CD4-positive, alpha-beta T cell (primary cell): ENCODE data around the gene SLC16A9. TPM values are rescaled to one million over a fixed set of nuclear protein-coding genes. Genes with fewer than 3 reads are reported as not detected.

Experiments
- ATAC-seq: fragments of 200-7000 bp; cut with Tn5 transposase; one replicate; pipeline ENCODE4 v1.10.0; 2022; ENCODE audit warnings: mild to moderate bottlenecking; ENCODE audit not compliant: poor library complexity
- CTCF ChIA-PET: fragments of 350-600 bp; sonication (Branson Sonifier 250); formaldehyde crosslinking; loops from one replicate; lab custom pipeline; 2021; ENCODE audit warnings: antibody characterized with exemption, inconsistent platforms; lab: Charles Lee
- POLR2A ChIA-PET: fragments of 350-600 bp; sonication (Branson Sonifier 250); formaldehyde crosslinking; loops from one replicate; lab custom pipeline; 2021; ENCODE audit warnings: antibody characterized with exemption, inconsistent platforms; lab: Charles Lee
- DNase-seq, 14 experiments: peaks; one replicate each; pipeline ENCODE4 v3.0.0-alpha.2; 2013 to 2020; ENCODE audit warnings: mixed read lengths in 2 of 14
- H3K27ac ChIP-seq, 2 donors: one replicate each; pipeline versions ENCODE4 v1.5.1 to v1.7.0; 2013; ENCODE audit warnings: low read length in 2 of 2, low read depth in 1 of 2, mild to moderate bottlenecking in 1 of 2
- H3K27me3 ChIP-seq, 2 experiments: 1 replicate in 1 of 2; 2 replicates in 1 of 2; pipeline versions ENCODE4 v1.6.1 to v1.7.0; 2013; ENCODE audit warnings: low read length in 2 of 2, control low read depth in 1 of 2, mild to moderate bottlenecking in 1 of 2, moderate library complexity in 1 of 2; ENCODE audit not compliant: insufficient read depth in 2 of 2, control insufficient read depth in 1 of 2
- H3K36me3 ChIP-seq: one replicate; pipeline ENCODE4 v1.6.1; 2013; ENCODE audit warnings: low read length, control low read depth; ENCODE audit not compliant: insufficient read depth
- H3K4me1 ChIP-seq: one replicate; pipeline ENCODE4 v1.6.1; 2013; ENCODE audit warnings: low read length, control low read depth; ENCODE audit not compliant: insufficient read depth
- H3K4me3 ChIP-seq: one replicate; pipeline ENCODE4 v1.5.1; 2013; ENCODE audit warnings: mild to moderate bottlenecking, low read length, moderate library complexity
- H3K9me3 ChIP-seq, 2 experiments: 1 replicate in 1 of 2; 2 replicates in 1 of 2; pipeline versions ENCODE4 v1.6.1 to v1.7.0; 2013; ENCODE audit warnings: low read length in 2 of 2, mild to moderate bottlenecking in 2 of 2, control low read depth in 1 of 2, moderate library complexity in 1 of 2; ENCODE audit not compliant: control insufficient read depth in 1 of 2, insufficient read depth in 1 of 2
- H3K27ac Mint-ChIP-seq: one replicate; pipeline ENCODE4 v1.8.0; 2020; ENCODE audit warnings: mixed read lengths
- H3K27me3 Mint-ChIP-seq: one replicate; pipeline ENCODE4 v1.8.0; 2021; ENCODE audit warnings: mixed read lengths
- H3K36me3 Mint-ChIP-seq: one replicate; pipeline ENCODE4 v1.8.0; 2021; ENCODE audit warnings: low read depth, mixed read lengths
- H3K4me1 Mint-ChIP-seq: one replicate; pipeline ENCODE4 v1.8.0; 2021; ENCODE audit warnings: low read depth, mixed read lengths
- H3K4me3 Mint-ChIP-seq: one replicate; pipeline ENCODE4 v1.8.0; 2020; ENCODE audit warnings: mild to moderate bottlenecking, mixed read lengths
- H3K9me3 Mint-ChIP-seq: one replicate; pipeline ENCODE4 v1.8.0; 2020; ENCODE audit warnings: mixed read lengths
- intact Hi-C, 2 experiments: fragments of 100-400 bp; cut with DNase I in 1 of 2; cut with micrococcal nuclease in 1 of 2; formaldehyde crosslinking; loops; one replicate each; pipeline versions ENCODE4 v1.15.1 to v1.9.0; 2023 to 2025; cut with DNase I, micrococcal nuclease
- total RNA-seq, 174 experiments: library from RNA in 2 of 174; stranded (reverse) in 2 of 174; gene quantifications; one replicate each; pipeline ENCODE4 v1.2.3 and lab custom pipeline; 2021 to 2026
- TF ChIP-seq, protein P1 (sequence below): fragments of 200-600 bp; IDR thresholded peaks from one replicate; pipeline ENCODE4 v1.8.0; 2022; ENCODE audit warnings: antibody characterized with exemption, mild to moderate bottlenecking

SLC16A9 gene
- total RNA-seq, 2 experiments from 2014 or later: not detected

GRCh38 chr10:59724098-59724938 is 14.7 kb upstream of the SLC16A9 start:
- Histone ChIP-seq H3K27ac (no peak overlapping the region), H3K27me3 (no peaks in the 10 kb centered on the region), H3K4me1 (no peaks in the 10 kb centered on the region), H3K36me3 (no peaks in the 10 kb centered on the region), H3K4me3 (no peak overlapping the region), H3K9me3 (no peaks in the 10 kb centered on the region)
- Mint-ChIP-seq H3K9me3 (peaks cover 3% of the 10 kb centered on the region), H3K27ac (no peak overlapping the region), H3K4me3 (no peak overlapping the region), H3K4me1 (no peaks in the 10 kb centered on the region), H3K36me3 (no peaks in the 10 kb centered on the region), H3K27me3 (peaks cover 14% of the 10 kb centered on the region)
- intact Hi-C loops: no loop called here
- POLR2A ChIA-PET: no interaction called here
- ATAC-seq (no peak), DNase-seq (no peak)
- CTCF ChIA-PET: no interaction called here
- TF ChIP-seq, protein P1, sequence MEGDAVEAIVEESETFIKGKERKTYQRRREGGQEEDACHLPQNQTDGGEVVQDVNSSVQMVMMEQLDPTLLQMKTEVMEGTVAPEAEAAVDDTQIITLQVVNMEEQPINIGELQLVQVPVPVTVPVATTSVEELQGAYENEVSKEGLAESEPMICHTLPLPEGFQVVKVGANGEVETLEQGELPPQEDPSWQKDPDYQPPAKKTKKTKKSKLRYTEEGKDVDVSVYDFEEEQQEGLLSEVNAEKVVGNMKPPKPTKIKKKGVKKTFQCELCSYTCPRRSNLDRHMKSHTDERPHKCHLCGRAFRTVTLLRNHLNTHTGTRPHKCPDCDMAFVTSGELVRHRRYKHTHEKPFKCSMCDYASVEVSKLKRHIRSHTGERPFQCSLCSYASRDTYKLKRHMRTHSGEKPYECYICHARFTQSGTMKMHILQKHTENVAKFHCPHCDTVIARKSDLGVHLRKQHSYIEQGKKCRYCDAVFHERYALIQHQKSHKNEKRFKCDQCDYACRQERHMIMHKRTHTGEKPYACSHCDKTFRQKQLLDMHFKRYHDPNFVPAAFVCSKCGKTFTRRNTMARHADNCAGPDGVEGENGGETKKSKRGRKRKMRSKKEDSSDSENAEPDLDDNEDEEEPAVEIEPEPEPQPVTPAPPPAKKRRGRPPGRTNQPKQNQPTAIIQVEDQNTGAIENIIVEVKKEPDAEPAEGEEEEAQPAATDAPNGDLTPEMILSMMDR: no peak

- Histone ChIP-seq H3K36me3 (no peaks in the 10 kb centered on the region), H3K9me3 (no peaks in the 10 kb centered on the region), H3K4me3 (no peak overlapping the region), H3K27ac (no peak overlapping the region), H3K27me3 (no peaks in the 10 kb centered on the region), H3K4me1 (no peaks in the 10 kb centered on the region)
- intact Hi-C loops: no loop called here
- DNase-seq (no peak), ATAC-seq (no peak)
- Mint-ChIP-seq H3K36me3 (no peaks in the 10 kb centered on the region), H3K9me3 (peaks cover 3% of the 10 kb centered on the region), H3K27ac (no peak overlapping the region), H3K27me3 (peaks cover 22% of the 10 kb centered on the region), H3K4me1 (no peaks in the 10 kb centered on the region), H3K4me3 (no peak overlapping the region)
- CTCF ChIA-PET: no interaction called here
- POLR2A ChIA-PET: no interaction called here
- TF ChIP-seq, protein P1: no peak
These were observed 10.7 kb upstream of the SLC16A9 start for GRCh38 chr10:59720377-59720776.

DNA sequence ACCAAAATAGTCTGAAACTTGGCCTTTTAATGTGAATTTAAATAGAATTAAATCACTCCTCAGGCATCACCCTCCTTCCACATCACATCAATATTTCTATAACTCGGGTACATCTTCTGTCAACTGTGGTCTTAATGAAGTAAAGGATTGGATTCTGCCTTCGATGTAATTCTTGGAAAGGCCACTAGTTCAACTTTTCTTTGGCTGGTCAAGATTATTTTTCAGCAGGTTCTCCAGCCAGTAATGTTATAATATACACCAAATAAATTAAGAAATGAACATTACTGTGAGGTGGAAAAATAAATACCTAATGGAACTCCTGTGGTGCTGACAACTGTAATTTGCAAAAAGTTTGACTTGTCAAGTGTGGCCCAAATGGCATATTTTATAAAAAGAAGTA is 9.7 kb upstream of the SLC16A9 start:
- POLR2A ChIA-PET: no interaction called here
- DNase-seq: no peak
- Histone ChIP-seq H3K36me3 (no peaks in the 10 kb centered on the region), H3K4me1 (no peaks in the 10 kb centered on the region), H3K27me3 (no peaks in the 10 kb centered on the region), H3K4me3 (no peak overlapping the region), H3K27ac (no peak overlapping the region), H3K9me3 (no peaks in the 10 kb centered on the region)
- Mint-ChIP-seq H3K27ac (no peak overlapping the region), H3K36me3 (no peaks in the 10 kb centered on the region), H3K4me1 (no peaks in the 10 kb centered on the region), H3K27me3 (peaks cover 29% of the 10 kb centered on the region), H3K4me3 (no peak overlapping the region), H3K9me3 (peaks cover 3% of the 10 kb centered on the region)
- no peak for ATAC-seq
- intact Hi-C loops: no loop called here
- CTCF ChIA-PET: no interaction called here
- TF ChIP-seq, protein P1: no peak
